ENCODE data around the gene RAB19. TPM values are rescaled to one million over a fixed set of nuclear protein-coding genes. Genes with fewer than 3 reads are reported as not detected.
A peak's percentile ranks its signal among the peaks of the same experiment; 100 is the strongest.
"Not testable (repeated sequence)": the region's sequence is repeated elsewhere in the genome, so short reads cannot be mapped to it uniquely, and the experiment has no call there.

Gene RAB19
- total RNA-seq, 2 donors from 2014 or later = 12.9 to 15.3 TPM

DNA sequence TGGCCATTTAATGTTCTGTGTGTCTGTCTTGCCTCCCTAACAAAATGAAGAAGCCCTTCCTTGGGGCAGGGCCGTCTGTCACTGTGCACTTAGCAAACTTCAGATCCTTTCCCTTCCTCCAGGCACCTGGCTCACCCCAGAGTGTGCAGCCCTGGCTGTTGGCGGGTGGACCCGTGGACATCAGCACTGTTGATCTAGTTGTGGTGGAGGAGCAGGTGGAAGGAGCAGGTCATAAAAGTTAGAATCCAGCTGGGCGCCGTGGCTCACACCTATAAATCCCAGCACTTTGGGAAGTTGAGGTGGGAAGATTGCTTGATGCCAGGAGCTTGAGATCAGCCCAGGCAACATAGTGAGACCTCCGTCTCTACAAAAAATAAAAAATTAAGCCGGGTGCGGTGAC is 12.7 kb downstream of the RAB19 start:
- DNase-seq (peak in 2 of 4 donors; percentile 10 to 44), ATAC-seq (no peak)
- Histone ChIP-seq H3K27me3 (no peaks in the 10 kb centered on the region), H3K9me3 (no peaks in the 10 kb centered on the region), H3K4me3 (no peak overlapping the region), H3K4me1 (peaks cover 60% of the 10 kb centered on the region), H3K27ac (peak overlapping the region in 3 of 4 donors; percentile 4 to 41 (median 14)), H3K36me3 (replicated peaks in 1 of 2; ENCODE audit: insufficient read depth in 1 of 2, low read depth in 2 of 2) (peaks cover 0 to 4% of the 10 kb centered on the region in 2 donors)
- 74 to 82% methylated on average over 8 of the region's 8 CpGs for WGBS, 2 donors
- intact Hi-C loops (cut with DNase I) = no loop called here
- no peak for TF ChIP-seq POLR2A (IDR thresholded peaks at IDR 0.05)
- TF ChIP-seq, protein P1, sequence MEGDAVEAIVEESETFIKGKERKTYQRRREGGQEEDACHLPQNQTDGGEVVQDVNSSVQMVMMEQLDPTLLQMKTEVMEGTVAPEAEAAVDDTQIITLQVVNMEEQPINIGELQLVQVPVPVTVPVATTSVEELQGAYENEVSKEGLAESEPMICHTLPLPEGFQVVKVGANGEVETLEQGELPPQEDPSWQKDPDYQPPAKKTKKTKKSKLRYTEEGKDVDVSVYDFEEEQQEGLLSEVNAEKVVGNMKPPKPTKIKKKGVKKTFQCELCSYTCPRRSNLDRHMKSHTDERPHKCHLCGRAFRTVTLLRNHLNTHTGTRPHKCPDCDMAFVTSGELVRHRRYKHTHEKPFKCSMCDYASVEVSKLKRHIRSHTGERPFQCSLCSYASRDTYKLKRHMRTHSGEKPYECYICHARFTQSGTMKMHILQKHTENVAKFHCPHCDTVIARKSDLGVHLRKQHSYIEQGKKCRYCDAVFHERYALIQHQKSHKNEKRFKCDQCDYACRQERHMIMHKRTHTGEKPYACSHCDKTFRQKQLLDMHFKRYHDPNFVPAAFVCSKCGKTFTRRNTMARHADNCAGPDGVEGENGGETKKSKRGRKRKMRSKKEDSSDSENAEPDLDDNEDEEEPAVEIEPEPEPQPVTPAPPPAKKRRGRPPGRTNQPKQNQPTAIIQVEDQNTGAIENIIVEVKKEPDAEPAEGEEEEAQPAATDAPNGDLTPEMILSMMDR (IDR thresholded peaks at IDR 0.05) = no peak

DNA sequence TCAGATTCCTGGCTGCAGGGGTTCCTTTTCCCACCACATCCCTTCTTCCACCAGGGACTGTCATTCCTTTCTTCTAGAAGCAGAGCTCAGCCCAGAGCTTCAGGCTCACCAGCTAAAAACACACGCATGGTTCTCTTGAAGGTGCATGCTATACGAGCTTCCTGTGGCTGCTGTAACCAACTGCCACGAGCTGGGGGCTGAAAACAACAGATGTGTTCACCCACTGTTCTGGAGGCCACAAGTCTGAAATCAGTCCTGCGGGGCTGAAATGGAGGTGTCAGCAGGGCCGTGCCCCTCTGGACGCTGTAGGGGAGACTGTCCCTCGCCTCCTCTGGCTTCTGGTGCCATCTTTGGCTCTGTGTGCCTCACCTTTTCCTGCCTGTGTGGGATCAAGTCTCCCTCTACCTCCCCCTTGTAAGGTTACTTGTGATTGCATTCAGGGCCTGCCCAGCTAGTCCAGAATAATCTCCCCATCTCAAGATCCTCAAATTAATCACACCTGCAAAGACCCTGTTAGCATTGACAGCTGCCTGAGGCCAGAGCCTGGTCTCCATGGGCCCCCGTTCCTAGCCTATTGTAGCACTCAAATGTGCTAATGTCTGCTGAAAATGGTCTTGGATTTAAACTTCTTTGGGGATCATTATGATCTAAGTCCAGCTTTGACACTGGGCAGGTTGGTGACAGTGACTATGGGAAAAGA is 13.7 kb downstream of the RAB19 start:
- 52 to 59% methylated on average over 8 of the region's 8 CpGs for WGBS, 2 donors
- no peak overlapping the region for H3K4me3 ChIP-seq
- H3K27me3 ChIP-seq = no peaks in the 10 kb centered on the region
- H3K4me1 ChIP-seq = peaks cover 60% of the 10 kb centered on the region
- no peak for TF ChIP-seq POLR2A (IDR thresholded peaks at IDR 0.05)
- TF ChIP-seq, protein P1 (IDR thresholded peaks at IDR 0.05) = no peak
- peaks cover 0 to 4% of the 10 kb centered on the region in 2 donors for H3K36me3 ChIP-seq (replicated peaks in 1 of 2; ENCODE audit: insufficient read depth in 1 of 2, low read depth in 2 of 2)
- H3K27ac ChIP-seq = peak overlapping the region; percentile 64 to 84 (median 78)
- intact Hi-C loops (cut with DNase I) = no loop called here
- no peaks in the 10 kb centered on the region for H3K9me3 ChIP-seq
- ATAC-seq (peak; percentile 27), DNase-seq (peak in 2 of 4 donors; percentile 16 to 18)

DNA sequence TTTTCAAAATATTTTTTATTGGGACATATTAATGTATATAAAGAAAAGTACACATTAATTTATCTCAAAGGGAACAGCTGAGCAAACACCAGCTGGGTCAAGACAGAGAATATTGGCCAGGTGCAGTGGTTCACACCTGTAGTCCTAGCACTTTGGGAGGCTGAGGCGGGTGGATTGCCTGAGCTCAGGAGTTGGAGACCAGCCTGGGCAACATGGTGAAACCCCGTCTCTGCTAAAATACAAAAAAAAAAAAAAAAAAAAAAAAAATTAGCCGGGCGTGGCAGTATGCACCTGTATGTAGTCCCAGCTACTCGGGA is 14.3 kb downstream of the RAB19 start:
- peak; percentile 93 for ATAC-seq
- WGBS, 2 donors = 52 to 57% methylated on average over 5 of the region's 5 CpGs
- Histone ChIP-seq H3K27ac (peak overlapping the region in 3 of 4 donors; percentile 64 to 84 (median 82)), H3K4me1 (peaks cover 60% of the 10 kb centered on the region)
- intact Hi-C loops (cut with DNase I); H3K4me3 ChIP-seq; H3K9me3 ChIP-seq; H3K36me3 ChIP-seq (replicated peaks in 1 of 2; ENCODE audit: insufficient read depth in 1 of 2, low read depth in 2 of 2); H3K27me3 ChIP-seq: not testable (repeated sequence)
- DNase-seq = peak; percentile 86 to 94 (median 93)

DNA sequence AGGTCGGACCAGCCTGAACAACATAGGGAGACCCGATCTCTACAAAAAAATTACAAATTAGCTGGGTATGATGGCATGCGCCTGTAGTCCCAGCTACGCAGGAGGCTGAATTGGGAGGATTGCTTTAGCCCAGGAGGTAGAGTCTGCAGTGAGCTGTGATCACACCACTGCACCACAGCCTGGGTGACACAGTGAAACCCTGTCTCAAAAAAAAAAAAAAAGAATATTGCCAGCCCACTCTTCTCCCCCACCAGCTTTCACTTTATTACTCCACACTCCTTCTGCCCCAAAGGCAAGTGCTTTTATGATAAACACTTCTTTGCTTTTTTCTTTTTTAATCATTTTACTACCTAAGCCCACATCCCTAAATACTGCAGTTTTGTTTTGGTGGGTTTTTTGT is 14.8 kb downstream of the RAB19 start:
- H3K36me3 ChIP-seq (replicated peaks in 1 of 2; ENCODE audit: insufficient read depth in 1 of 2, low read depth in 2 of 2) = no peaks in the 10 kb centered on the region
- H3K4me3 ChIP-seq = no peak overlapping the region
- intact Hi-C loops (cut with DNase I) = no loop called here
- WGBS, 2 donors = 64 to 67% methylated on average over 4 of the region's 4 CpGs
- DNase-seq = no peak
- ATAC-seq = peak; percentile 3
- H3K27me3 ChIP-seq = no peaks in the 10 kb centered on the region
- H3K27ac ChIP-seq = peak overlapping the region in 3 of 4 donors; percentile 50 to 64 (median 57)
- H3K4me1 ChIP-seq = peaks cover 60% of the 10 kb centered on the region
- no peaks in the 10 kb centered on the region for H3K9me3 ChIP-seq
- TF ChIP-seq, protein P1 (IDR thresholded peaks at IDR 0.05) = no peak
- TF ChIP-seq POLR2A (IDR thresholded peaks at IDR 0.05) = no peak

DNA sequence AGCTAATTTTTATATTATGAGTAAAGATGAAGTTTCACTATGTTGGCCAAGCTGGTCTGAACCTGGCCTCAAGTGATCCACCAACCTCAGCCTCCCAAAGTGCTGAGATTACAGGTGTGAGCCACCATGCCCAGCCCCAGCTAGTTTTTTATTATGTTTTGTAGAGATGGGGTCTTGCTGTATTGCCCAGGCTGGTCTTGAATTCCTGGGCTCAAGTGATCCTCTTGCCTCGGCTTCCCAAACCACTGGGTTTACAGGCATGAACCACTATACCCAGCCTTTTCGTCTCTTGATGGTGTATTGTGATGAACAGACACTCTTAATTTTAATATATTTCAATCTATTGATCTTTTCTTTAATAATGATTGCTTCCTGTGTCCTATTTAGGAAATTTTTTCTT is 17.7 kb downstream of the RAB19 start:
- no peak for TF ChIP-seq POLR2A (IDR thresholded peaks at IDR 0.05)
- TF ChIP-seq, protein P1 (IDR thresholded peaks at IDR 0.05) = no peak
- no peak for ATAC-seq
- H3K9me3 ChIP-seq = no peaks in the 10 kb centered on the region
- intact Hi-C loops (cut with DNase I) = no loop called here
- 94 to 98% methylated on average over 2 of the region's 2 CpGs for WGBS, 2 donors
- no peaks in the 10 kb centered on the region for H3K36me3 ChIP-seq (replicated peaks in 1 of 2; ENCODE audit: insufficient read depth in 1 of 2, low read depth in 2 of 2)
- DNase-seq = no peak
- H3K4me3 ChIP-seq = no peak overlapping the region
- peaks cover 33% of the 10 kb centered on the region for H3K4me1 ChIP-seq
- no peaks in the 10 kb centered on the region for H3K27me3 ChIP-seq
- no peak overlapping the region for H3K27ac ChIP-seq

Data from body of pancreas (tissue), 4 donors.